D721Med (cell line): Measurements from ENCODE around the gene BPTF.
"Not testable (repeated sequence)": the region's sequence is repeated elsewhere in the genome, so short reads cannot be mapped to it uniquely, and the experiment has no call there.

Experiments
- DNase-seq: peaks from one replicate; pipeline ENCODE4 v3.0.0; 2011; ENCODE audit warnings: low spot score; ENCODE audit not compliant: insufficient read length
- FAIRE-seq: peaks from 2 replicates; lab custom pipeline; 2011; peaks lifted over from hg19 to GRCh38; lab: Jason Lieb, UNC
- CTCF ChIP-seq: IDR thresholded peaks from 2 replicates; pipeline ENCODE4 v1.5.1; 2012; ENCODE audit warnings: mild to moderate bottlenecking, control low read depth; ENCODE audit not compliant: insufficient read depth; ENCODE audit errors: missing control alignments

The BPTF gene

DNA sequence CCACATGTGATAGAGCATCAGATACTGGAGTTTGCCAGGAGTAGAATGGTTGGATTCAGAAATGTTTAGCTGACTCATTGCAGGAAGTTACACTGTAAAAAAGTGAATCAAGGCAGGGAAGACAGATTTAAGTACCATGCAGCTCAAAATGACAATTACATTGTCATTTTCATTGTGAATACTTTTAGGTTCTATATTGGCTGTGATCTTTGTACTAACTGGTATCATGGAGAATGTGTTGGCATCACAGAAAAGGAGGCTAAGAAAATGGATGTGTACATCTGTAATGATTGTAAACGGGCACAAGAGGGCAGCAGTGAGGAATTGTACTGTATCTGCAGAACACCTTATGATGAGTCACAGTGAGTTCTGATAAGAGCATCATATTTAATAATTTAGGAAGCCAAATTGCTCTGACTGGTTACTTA, 137.9 kb downstream of the BPTF start:
- DNase-seq, FAIRE-seq: not testable (repeated sequence)
- peak; percentile 81 for TF ChIP-seq CTCF

DNA sequence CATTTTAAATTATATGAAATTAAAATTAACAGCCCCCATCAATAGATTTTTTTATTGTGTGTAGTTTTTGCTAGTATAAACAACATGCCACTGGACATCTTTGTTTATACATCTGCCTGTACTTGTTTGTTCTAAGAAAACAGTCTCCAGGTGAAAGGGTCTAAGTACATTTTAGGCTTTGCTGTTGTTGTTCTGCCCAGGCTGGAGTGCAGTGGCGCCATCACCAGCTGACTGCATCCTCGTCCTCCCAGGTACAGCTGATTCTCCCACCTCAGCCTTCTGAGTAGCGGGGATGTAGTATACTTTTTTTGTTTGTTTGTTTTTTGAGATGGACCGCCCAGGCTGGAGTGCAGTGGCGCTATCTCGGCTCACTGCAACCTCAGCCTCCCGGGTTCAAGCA, 145.5 kb downstream of the BPTF start:
- no peak for DNase-seq
- no peak for FAIRE-seq

DNA sequence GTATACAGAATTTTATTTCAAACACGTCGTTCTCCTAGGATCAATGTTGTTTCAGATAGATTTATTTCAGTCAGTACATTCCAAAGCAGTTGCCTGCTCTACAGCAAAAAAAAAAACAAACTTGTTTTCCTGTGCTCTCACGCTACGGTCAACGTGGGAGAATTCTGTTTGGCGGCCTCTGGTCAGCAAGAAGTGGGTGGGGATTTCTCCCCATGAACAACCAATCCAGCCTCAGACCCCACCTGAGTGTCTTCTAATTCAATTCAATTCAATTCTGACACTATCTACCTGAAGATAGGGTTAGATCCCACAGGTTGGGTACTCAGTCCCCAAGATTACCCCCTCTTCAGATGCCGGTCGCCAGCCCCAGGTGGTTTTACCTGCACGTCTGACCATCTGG, 148.9 kb downstream of the BPTF start:
- TF ChIP-seq CTCF = no peak
- FAIRE-seq (no peak), DNase-seq (no peak)

More for the DNA sequence above, 145.5 kb downstream of the BPTF start:
- no peak for TF ChIP-seq CTCF

DNA sequence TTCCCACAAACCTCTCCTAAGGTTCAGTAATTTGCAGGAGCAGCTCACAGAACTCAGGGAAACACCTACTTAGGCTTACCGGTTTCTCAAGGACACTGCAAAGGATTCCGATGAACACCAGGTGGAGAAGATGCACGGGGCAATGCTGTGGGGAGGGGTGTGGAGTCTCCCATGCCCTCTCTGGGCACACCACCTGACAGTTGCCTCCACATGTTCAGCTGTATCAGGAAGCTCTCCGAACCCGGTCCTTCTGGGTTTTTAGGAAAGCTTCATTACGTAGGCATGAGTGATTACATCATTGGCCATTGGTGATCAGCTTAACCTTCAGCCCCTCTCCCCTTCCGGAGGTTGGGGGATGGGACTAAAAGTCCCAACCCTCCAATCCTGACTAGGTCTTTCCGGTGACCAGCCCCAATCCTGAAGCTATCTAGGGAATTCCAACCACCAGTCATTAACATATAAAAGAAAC, 149.3 kb downstream of the BPTF start:
- FAIRE-seq = no peak

GRCh38 chr17:67976306-67976705, 151.0 kb downstream of the BPTF start:
- FAIRE-seq, DNase-seq: not testable (repeated sequence)

More for the DNA sequence above, 149.3 kb downstream of the BPTF start:
- TF ChIP-seq CTCF = no peak
- no peak for DNase-seq

- no peak for TF ChIP-seq CTCF
- DNase-seq (no peak), FAIRE-seq (no peak)
Measured at GRCh38 chr17:67980456-67980855, 155.2 kb downstream of the BPTF start.

DNA sequence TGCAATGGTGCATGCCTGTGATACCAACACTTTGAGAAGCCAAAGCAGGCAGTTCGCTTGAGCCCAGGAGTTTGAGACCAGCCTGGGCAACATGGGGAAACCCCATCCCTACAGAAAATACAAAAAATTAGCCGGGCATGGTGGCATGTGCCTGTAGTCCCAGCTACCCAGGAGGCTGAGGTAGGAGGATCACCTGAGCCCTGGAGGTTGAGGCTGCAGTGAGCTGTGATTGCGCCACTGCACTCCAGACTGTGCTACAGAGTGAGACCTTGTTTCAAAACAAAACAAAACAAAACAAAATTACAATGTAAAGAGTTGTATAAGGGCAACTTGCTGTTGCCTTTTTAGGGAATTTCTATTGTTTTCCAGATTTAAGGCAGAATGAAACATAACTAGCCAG, 155.6 kb downstream of the BPTF start:
- not testable (repeated sequence) for DNase-seq, FAIRE-seq

GRCh38 chr17:67982034-67982640, 156.8 kb downstream of the BPTF start:
- no peak for TF ChIP-seq CTCF
- no peak for DNase-seq

More at GRCh38 chr17:67982034-67982640, 156.8 kb downstream of the BPTF start:
- no peak for FAIRE-seq
